PFSK-1 (cell line): ENCODE measurements around the gene NAV2.

Experiments used
- FOXP2 ChIP-seq: optimal IDR thresholded peaks from 2 replicates; pipeline ENCODE3; 2011; ENCODE audit warnings: borderline replicate concordance, control low read depth, inconsistent platforms; ENCODE audit not compliant: insufficient read depth; ENCODE audit errors: extremely low read length, extremely low read depth
- POLR2AphosphoS5 ChIP-seq: IDR thresholded peaks from 2 replicates; pipeline ENCODE4 v1.6.1; 2012; ENCODE audit warnings: low read depth, mild to moderate bottlenecking, control low read depth, low read length, moderate library complexity
- SIN3A ChIP-seq: IDR thresholded peaks from 2 replicates; pipeline ENCODE4 v1.6.1; 2012; ENCODE audit warnings: mild to moderate bottlenecking, low read length, moderate library complexity, borderline replicate concordance; ENCODE audit not compliant: insufficient read depth
- TAF1 ChIP-seq: IDR thresholded peaks from 2 replicates; pipeline ENCODE4 v1.6.1; 2012; ENCODE audit warnings: low read length, control low read depth, borderline replicate concordance; ENCODE audit not compliant: insufficient read depth
- TF ChIP-seq, protein P1 (sequence below), 2 experiments: IDR thresholded peaks; 2 replicates each; pipeline versions ENCODE4 v1.6.1 to v1.8.0; 2011 to 2012; ENCODE audit warnings: low read depth in 2 of 2, low read length in 2 of 2, control low read depth in 1 of 2, inconsistent platforms in 1 of 2, mild to moderate bottlenecking in 1 of 2, moderate library complexity in 1 of 2; ENCODE audit not compliant: insufficient read depth in 1 of 2

Gene NAV2

GRCh38 chr11:20056109-20056949, 343.7 kb downstream of the NAV2 start:
- TF ChIP-seq, protein P1, sequence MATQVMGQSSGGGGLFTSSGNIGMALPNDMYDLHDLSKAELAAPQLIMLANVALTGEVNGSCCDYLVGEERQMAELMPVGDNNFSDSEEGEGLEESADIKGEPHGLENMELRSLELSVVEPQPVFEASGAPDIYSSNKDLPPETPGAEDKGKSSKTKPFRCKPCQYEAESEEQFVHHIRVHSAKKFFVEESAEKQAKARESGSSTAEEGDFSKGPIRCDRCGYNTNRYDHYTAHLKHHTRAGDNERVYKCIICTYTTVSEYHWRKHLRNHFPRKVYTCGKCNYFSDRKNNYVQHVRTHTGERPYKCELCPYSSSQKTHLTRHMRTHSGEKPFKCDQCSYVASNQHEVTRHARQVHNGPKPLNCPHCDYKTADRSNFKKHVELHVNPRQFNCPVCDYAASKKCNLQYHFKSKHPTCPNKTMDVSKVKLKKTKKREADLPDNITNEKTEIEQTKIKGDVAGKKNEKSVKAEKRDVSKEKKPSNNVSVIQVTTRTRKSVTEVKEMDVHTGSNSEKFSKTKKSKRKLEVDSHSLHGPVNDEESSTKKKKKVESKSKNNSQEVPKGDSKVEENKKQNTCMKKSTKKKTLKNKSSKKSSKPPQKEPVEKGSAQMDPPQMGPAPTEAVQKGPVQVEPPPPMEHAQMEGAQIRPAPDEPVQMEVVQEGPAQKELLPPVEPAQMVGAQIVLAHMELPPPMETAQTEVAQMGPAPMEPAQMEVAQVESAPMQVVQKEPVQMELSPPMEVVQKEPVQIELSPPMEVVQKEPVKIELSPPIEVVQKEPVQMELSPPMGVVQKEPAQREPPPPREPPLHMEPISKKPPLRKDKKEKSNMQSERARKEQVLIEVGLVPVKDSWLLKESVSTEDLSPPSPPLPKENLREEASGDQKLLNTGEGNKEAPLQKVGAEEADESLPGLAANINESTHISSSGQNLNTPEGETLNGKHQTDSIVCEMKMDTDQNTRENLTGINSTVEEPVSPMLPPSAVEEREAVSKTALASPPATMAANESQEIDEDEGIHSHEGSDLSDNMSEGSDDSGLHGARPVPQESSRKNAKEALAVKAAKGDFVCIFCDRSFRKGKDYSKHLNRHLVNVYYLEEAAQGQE (IDR thresholded peaks at IDR 0.05; ENCODE audit: insufficient read depth in 1 of 2, low read depth in 2 of 2, low read length in 2 of 2): no peak
- no peak for TF ChIP-seq POLR2AphosphoS5
- TF ChIP-seq FOXP2: no peak
- TF ChIP-seq TAF1: no peak
- TF ChIP-seq SIN3A: no peak

GRCh38 chr11:20056950-20057943, 344.6 kb downstream of the NAV2 start:
- no peak for TF ChIP-seq POLR2AphosphoS5
- TF ChIP-seq FOXP2: no peak
- TF ChIP-seq SIN3A: no peak
- TF ChIP-seq TAF1: no peak
- TF ChIP-seq, protein P1 (IDR thresholded peaks at IDR 0.05; ENCODE audit: insufficient read depth in 1 of 2, low read depth in 2 of 2, low read length in 2 of 2): no peak

- TF ChIP-seq, protein P1 (IDR thresholded peaks at IDR 0.05; ENCODE audit: insufficient read depth in 1 of 2, low read depth in 2 of 2, low read length in 2 of 2): no peak
- TF ChIP-seq POLR2AphosphoS5 (no peak), TAF1 (no peak), SIN3A (no peak), FOXP2 (no peak)
Observed at GRCh38 chr11:20058749-20059458, 346.3 kb downstream of the NAV2 start.

DNA sequence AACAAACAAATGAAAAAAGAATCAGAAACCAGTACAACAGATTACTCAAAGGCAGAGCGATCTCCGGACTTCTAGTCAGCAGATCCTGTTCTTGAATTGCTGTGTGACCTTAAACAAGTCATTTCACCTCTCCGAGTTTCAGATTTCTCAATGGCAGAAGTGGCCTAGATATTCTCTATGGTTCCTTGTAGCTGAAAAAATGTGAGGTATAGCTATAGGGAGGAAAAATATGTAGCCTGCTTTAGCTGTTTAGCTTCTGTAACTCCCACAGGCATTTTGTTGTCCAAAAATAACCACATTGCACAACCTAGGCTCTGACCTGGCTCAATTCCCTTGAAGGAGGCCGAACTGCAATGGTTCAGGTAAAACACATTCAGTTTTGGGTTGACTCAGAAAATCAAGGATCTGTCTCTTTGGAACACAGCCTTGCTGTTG, 347.0 kb downstream of the NAV2 start:
- TF ChIP-seq FOXP2: no peak
- TF ChIP-seq SIN3A: no peak
- no peak for TF ChIP-seq TAF1
- no peak for TF ChIP-seq POLR2AphosphoS5
- TF ChIP-seq, protein P1 (IDR thresholded peaks at IDR 0.05; ENCODE audit: insufficient read depth in 1 of 2, low read depth in 2 of 2, low read length in 2 of 2): no peak
